DND-41 (cell line): Measurements from ENCODE around the gene PLD2.

Source experiments
- EZH2 ChIP-seq: IDR thresholded peaks from 3 replicates; pipeline ENCODE4 v1.6.1; 2012; ENCODE audit warnings: borderline replicate concordance, low read depth, mild to moderate bottlenecking, moderate library complexity, low read length, inconsistent platforms; ENCODE audit not compliant: severe bottlenecking
- TF ChIP-seq, protein P1 (sequence below): IDR thresholded peaks from 2 replicates; pipeline ENCODE4 v1.5.1; 2012; ENCODE audit warnings: borderline replicate concordance, low read length, moderate library complexity, mild to moderate bottlenecking; ENCODE audit not compliant: poor library complexity, severe bottlenecking; ENCODE audit errors: extremely low read depth

DNA sequence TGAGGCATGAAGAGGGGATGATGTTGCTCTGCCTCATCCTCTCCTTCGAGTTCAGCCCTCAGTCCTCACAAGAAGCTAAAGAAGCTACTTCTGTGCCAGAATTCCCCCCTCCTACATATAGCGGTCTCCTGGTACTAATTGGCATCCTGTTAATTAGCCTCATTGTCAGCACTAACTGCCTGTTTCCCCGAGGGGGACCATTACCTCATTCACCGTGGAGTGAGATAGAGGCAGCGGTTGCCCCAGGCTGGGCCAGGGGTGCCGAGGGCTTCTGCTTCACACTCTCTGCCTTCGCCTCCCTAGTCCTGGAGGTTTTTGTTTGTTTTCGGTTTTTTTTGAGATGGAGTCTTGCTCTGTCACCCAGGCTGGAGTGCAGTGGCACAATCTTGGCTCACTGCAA, 20.4 kb downstream of the PLD2 start:
- TF ChIP-seq, protein P1, sequence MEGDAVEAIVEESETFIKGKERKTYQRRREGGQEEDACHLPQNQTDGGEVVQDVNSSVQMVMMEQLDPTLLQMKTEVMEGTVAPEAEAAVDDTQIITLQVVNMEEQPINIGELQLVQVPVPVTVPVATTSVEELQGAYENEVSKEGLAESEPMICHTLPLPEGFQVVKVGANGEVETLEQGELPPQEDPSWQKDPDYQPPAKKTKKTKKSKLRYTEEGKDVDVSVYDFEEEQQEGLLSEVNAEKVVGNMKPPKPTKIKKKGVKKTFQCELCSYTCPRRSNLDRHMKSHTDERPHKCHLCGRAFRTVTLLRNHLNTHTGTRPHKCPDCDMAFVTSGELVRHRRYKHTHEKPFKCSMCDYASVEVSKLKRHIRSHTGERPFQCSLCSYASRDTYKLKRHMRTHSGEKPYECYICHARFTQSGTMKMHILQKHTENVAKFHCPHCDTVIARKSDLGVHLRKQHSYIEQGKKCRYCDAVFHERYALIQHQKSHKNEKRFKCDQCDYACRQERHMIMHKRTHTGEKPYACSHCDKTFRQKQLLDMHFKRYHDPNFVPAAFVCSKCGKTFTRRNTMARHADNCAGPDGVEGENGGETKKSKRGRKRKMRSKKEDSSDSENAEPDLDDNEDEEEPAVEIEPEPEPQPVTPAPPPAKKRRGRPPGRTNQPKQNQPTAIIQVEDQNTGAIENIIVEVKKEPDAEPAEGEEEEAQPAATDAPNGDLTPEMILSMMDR, result no peak
- TF ChIP-seq EZH2, result no peak
